Panc1 (cell line): ENCODE results near the gene WDR59. TPM values are rescaled to one million over a fixed set of nuclear protein-coding genes. Genes with fewer than 3 reads are reported as not detected.
A peak's percentile ranks its signal among the peaks of the same experiment; 100 is the strongest.

Experiments used
- ATAC-seq: fragments of 200-7000 bp; cut with Tn5 transposase; 2 replicates; pipeline ENCODE4 v1.9.1; 2020; ENCODE audit warnings: mild to moderate bottlenecking, moderate library complexity
- BruUV-seq: library from RNA; stranded (reverse); fragments of 400-500 nt; replicated peaks from 2 replicates; lab custom pipeline; 2021; lab: Mats Ljungman, UMichigan
- CTCF ChIA-PET: fragments of 300-600 bp; sonication (Branson Sonifier 250); formaldehyde crosslinking; loops from one replicate; lab custom pipeline; 2022; ENCODE audit warnings: antibody characterized with exemption; lab: Charles Lee
- POLR2A ChIA-PET: fragments of 300-600 bp; sonication (Branson Sonifier 250); formaldehyde crosslinking; loops from one replicate; lab custom pipeline; 2022; ENCODE audit warnings: antibody characterized with exemption; lab: Charles Lee
- DNase-seq: peaks from one replicate; pipeline ENCODE4 v3.0.0-alpha.2; 2010; ENCODE audit warnings: low read depth, low spot score
- H3K27ac ChIP-seq: 2 replicates; pipeline ENCODE4 v1.5.1; 2011; ENCODE audit warnings: mild to moderate bottlenecking, low read length, inconsistent platforms
- H3K27me3 ChIP-seq: fragments of 200-500 bp; sonication (Bioruptor generic); 2 replicates; pipeline ENCODE4 v1.6.0; 2014; ENCODE audit warnings: low read length, inconsistent platforms; ENCODE audit not compliant: control insufficient read depth, insufficient read depth
- H3K36me3 ChIP-seq: fragments of 200-500 bp; sonication (Bioruptor generic); 2 replicates; pipeline ENCODE4 v1.5.1; 2014; ENCODE audit warnings: inconsistent platforms, mild to moderate bottlenecking, low read length, moderate library complexity; ENCODE audit not compliant: control insufficient read depth, insufficient read depth
- H3K4me1 ChIP-seq: 2 replicates; pipeline ENCODE4 v1.5.1; 2011; ENCODE audit warnings: inconsistent platforms, mild to moderate bottlenecking, low read length, moderate library complexity; ENCODE audit not compliant: control insufficient read depth, insufficient read depth
- H3K4me3 ChIP-seq, 2 experiments: 2 replicates each; pipeline ENCODE4 v1.5.1; 2011 to 2012; ENCODE audit warnings: low read depth in 2 of 2, low read length in 2 of 2, mild to moderate bottlenecking in 2 of 2, inconsistent platforms in 1 of 2, moderate library complexity in 1 of 2
- H3K9me3 ChIP-seq: fragments of 200-500 bp; sonication (Bioruptor generic); 2 replicates; pipeline ENCODE4 v1.5.1; 2014; ENCODE audit warnings: low read depth, mild to moderate bottlenecking, inconsistent platforms, low read length, moderate library complexity; ENCODE audit not compliant: control insufficient read depth, insufficient read depth
- POLR2AphosphoS5 ChIP-seq: IDR thresholded peaks from 2 replicates; pipeline ENCODE4 v1.6.1; 2012; ENCODE audit warnings: mild to moderate bottlenecking, low read depth, low read length, moderate library complexity
- SIN3A ChIP-seq: IDR thresholded peaks from 2 replicates; pipeline ENCODE4 v1.6.1; 2012; ENCODE audit warnings: low read depth, mild to moderate bottlenecking, low read length, moderate library complexity, borderline replicate concordance; ENCODE audit not compliant: insufficient read depth
- TCF7L2 ChIP-seq: IDR thresholded peaks from 2 replicates; pipeline ENCODE4 v1.6.1; 2011; ENCODE audit warnings: mild to moderate bottlenecking, low read depth, low read length, inconsistent platforms
- in situ Hi-C: cut with HindIII; loops from 2 replicates; pipeline ENCODE4 v1.10.0; 2016; ENCODE audit warnings: low sequenced_read_pairs, low pct_unique_long_range_greater_than_20kb
- intact Hi-C: fragments of 100-400 bp; cut with micrococcal nuclease; formaldehyde crosslinking; loops from one replicate; pipeline ENCODE4 v1.10.0; 2022; ENCODE audit not compliant: unreplicated experiment
- total RNA-seq: library from RNA; stranded (reverse); gene quantifications from one replicate; pipeline ENCODE4 v1.2.1, GENCODE V29; 2021; ENCODE audit not compliant: unreplicated experiment
- TF ChIP-seq, protein P1 (sequence below): fragments of 450-650 bp; IDR thresholded peaks from 2 replicates; pipeline ENCODE4 v1.5.1; 2017; ENCODE audit warnings: mild to moderate bottlenecking
- TF ChIP-seq, protein P2 (sequence below), 2 experiments: IDR thresholded peaks; 2 replicates each; pipeline ENCODE4 v1.6.1; 2011 to 2012; ENCODE audit warnings: low read depth in 2 of 2, control low read depth in 1 of 2, low read length in 1 of 2, mild to moderate bottlenecking in 1 of 2, moderate library complexity in 1 of 2; ENCODE audit not compliant: insufficient read depth in 1 of 2

Gene WDR59
- total RNA-seq, 1 experiment from 2014 or later = 58.7 TPM

DNA sequence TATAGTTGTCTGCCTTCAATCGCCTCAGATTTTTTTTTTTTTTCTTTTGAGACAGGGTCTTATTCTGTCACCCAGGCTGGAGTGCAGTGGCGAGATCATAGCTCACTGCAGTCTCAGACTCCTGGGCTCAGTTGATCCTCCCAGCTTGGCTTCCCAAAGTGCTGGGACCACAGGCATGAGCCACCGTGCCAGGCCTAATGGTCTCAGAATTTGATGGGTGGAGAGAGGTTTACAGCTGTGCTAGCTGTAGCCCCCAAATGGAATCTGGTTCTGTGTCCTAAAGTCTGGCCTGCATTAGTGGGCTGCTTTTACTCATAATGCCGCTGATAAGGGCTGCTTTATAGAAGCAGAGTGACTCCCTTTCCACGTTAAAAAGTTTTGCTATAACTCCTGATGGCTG is 19.0 kb upstream of the WDR59 start:
- Histone ChIP-seq H3K4me1 (peaks cover 20% of the 10 kb centered on the region), H3K27me3 (no peaks in the 10 kb centered on the region), H3K27ac (no peak overlapping the region), H3K9me3 (no peaks in the 10 kb centered on the region), H3K36me3 (no peaks in the 10 kb centered on the region), H3K4me3 (no peak overlapping the region)
- ATAC-seq (no peak), DNase-seq (no peak)
- in situ Hi-C loops (no loop called here), intact Hi-C loops (no loop called here)
- BruUV-seq = no TSS peak
- ChIA-PET POLR2A (no interaction called here), CTCF (no interaction called here)
- TF ChIP-seq, protein P1, sequence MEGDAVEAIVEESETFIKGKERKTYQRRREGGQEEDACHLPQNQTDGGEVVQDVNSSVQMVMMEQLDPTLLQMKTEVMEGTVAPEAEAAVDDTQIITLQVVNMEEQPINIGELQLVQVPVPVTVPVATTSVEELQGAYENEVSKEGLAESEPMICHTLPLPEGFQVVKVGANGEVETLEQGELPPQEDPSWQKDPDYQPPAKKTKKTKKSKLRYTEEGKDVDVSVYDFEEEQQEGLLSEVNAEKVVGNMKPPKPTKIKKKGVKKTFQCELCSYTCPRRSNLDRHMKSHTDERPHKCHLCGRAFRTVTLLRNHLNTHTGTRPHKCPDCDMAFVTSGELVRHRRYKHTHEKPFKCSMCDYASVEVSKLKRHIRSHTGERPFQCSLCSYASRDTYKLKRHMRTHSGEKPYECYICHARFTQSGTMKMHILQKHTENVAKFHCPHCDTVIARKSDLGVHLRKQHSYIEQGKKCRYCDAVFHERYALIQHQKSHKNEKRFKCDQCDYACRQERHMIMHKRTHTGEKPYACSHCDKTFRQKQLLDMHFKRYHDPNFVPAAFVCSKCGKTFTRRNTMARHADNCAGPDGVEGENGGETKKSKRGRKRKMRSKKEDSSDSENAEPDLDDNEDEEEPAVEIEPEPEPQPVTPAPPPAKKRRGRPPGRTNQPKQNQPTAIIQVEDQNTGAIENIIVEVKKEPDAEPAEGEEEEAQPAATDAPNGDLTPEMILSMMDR = no peak
- no peak for TF ChIP-seq POLR2AphosphoS5
- no peak for TF ChIP-seq SIN3A
- TF ChIP-seq, protein P2, sequence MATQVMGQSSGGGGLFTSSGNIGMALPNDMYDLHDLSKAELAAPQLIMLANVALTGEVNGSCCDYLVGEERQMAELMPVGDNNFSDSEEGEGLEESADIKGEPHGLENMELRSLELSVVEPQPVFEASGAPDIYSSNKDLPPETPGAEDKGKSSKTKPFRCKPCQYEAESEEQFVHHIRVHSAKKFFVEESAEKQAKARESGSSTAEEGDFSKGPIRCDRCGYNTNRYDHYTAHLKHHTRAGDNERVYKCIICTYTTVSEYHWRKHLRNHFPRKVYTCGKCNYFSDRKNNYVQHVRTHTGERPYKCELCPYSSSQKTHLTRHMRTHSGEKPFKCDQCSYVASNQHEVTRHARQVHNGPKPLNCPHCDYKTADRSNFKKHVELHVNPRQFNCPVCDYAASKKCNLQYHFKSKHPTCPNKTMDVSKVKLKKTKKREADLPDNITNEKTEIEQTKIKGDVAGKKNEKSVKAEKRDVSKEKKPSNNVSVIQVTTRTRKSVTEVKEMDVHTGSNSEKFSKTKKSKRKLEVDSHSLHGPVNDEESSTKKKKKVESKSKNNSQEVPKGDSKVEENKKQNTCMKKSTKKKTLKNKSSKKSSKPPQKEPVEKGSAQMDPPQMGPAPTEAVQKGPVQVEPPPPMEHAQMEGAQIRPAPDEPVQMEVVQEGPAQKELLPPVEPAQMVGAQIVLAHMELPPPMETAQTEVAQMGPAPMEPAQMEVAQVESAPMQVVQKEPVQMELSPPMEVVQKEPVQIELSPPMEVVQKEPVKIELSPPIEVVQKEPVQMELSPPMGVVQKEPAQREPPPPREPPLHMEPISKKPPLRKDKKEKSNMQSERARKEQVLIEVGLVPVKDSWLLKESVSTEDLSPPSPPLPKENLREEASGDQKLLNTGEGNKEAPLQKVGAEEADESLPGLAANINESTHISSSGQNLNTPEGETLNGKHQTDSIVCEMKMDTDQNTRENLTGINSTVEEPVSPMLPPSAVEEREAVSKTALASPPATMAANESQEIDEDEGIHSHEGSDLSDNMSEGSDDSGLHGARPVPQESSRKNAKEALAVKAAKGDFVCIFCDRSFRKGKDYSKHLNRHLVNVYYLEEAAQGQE (IDR thresholded peaks at IDR 0.05; ENCODE audit: insufficient read depth in 1 of 2, low read depth in 2 of 2, low read length in 1 of 2) = no peak
- TF ChIP-seq TCF7L2 = no peak

DNA sequence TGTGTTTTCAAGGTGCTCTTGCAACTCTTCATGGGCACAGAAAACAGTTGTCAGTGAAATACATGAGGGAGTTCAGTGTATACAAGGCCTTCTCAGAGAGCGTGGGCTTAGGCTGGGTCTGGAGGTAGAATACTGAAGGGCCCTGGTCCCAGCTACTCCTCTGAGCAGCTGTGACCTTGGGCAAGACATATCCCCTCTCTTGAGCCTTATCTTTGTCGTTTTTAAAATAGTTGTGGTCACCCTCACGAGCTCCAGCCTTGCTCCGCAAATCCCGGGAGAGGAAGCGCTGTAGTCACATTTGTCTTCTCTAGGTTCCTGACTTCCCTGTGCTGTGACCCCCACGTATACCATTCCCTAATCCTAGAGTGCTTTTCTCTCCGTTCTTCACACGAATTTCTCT is 17.6 kb upstream of the WDR59 start:
- ChIA-PET CTCF (no interaction called here), POLR2A (no interaction called here)
- Histone ChIP-seq H3K4me3 (no peak overlapping the region), H3K36me3 (no peaks in the 10 kb centered on the region), H3K4me1 (peaks cover 22% of the 10 kb centered on the region), H3K27me3 (no peaks in the 10 kb centered on the region), H3K27ac (0 out of 2 replicates have a peak overlapping the region, but pooled peaks have one; percentile 12), H3K9me3 (no peaks in the 10 kb centered on the region)
- BruUV-seq = no TSS peak
- TF ChIP-seq POLR2AphosphoS5 (no peak), SIN3A (no peak), TCF7L2 (no peak)
- TF ChIP-seq, protein P2 (IDR thresholded peaks at IDR 0.05; ENCODE audit: insufficient read depth in 1 of 2, low read depth in 2 of 2, low read length in 1 of 2) = no peak
- TF ChIP-seq, protein P1 = no peak
- DNase-seq (no peak), ATAC-seq (no peak)
- intact Hi-C loops (no loop called here), in situ Hi-C loops (no loop called here)
